Astrocyte of the hippocampus (primary cell): ENCODE results near the gene ARMC12.
"Not testable (repeated sequence)": the region's sequence is repeated elsewhere in the genome, so short reads cannot be mapped to it uniquely, and the experiment has no call there.

Experiments
- DNase-seq: peaks from one replicate; pipeline ENCODE4 v3.0.0; 2011; ENCODE audit warnings: low read depth, low spot score

The ARMC12 gene, protein sequence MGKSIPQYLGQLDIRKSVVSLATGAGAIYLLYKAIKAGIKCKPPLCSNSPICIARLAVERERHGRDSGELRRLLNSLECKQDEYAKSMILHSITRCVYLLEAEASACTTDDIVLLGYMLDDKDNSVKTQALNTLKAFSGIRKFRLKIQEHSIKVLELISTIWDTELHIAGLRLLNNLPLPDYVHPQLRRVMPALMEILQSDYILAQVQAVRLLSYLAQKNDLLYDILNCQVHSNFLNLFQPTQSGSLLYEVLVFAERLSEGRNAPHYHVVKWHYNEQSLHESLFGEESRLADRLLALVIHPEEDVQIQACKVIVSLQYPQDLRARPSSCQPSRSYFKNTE

DNA sequence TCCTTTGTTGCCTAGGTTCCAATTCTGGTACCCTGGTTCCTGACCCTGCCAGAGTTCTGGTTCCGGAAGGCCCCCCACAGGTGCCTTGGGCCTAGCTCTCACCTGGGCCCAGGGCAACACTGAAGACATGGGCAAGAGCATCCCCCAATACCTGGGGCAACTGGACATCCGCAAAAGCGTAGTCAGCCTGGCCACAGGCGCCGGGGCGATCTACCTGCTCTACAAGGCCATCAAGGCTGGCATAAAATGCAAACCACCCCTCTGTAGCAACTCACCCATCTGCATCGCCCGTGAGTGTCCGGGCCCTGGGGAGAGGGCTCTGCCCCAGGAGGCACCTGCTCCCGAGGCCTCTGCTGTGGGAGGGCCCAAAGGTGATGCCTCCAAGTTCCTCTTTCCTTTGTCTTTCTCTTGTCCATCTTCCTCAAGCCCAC, at the start of gene ARMC12:
ARMC12 (plus strand) TSS at position 51 of the 431 bp plus-strand sequence; CDS start at position 128, 77 bp downstream.
- no peak for DNase-seq

DNA sequence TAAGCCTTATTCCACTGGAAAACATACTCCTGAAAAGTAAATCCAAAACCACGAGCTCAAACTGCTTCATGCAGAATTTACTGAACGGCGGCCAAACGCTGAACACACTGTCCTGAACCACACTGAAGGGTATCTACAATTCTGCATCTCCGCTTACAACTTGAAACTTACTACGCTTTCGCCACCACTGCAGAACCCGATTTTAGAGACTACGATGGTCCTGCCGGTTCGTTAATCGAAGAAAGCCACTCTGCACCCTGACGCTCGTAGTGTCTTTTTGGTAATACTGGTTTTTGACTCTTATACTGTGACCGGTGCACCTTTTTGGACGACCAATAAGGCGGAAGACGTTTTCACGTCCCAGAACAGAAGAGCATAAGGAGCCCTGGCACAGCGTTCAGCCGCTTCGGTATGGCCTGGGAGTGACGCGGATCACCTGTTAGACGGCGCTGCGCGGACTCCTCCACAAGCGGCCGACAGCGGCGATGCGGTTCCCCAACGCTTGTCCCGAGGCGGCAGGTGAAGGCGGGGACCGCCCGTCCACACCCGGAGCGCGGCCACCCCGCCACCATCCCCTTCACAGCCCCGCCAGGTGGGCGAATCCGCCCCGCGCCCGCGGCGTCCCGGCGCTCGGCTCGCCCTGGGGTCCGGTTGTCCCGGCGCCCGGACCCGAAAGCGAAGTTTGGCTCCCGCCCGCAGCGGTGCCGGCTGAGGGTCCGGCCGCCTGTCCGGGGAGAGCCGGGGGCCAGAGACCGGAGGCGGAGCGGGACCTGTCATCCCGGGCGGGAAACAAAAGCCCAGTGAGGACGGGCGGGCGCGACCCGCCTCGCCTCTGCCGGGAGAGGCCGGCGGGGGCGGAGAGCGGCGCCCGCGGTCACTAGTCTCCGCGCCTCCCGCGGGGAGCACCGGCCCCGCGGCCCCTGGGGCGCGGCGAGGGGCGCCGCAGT, 48.9 kb upstream of the ARMC12 start:
- DNase-seq = peak; percentile 65

DNA sequence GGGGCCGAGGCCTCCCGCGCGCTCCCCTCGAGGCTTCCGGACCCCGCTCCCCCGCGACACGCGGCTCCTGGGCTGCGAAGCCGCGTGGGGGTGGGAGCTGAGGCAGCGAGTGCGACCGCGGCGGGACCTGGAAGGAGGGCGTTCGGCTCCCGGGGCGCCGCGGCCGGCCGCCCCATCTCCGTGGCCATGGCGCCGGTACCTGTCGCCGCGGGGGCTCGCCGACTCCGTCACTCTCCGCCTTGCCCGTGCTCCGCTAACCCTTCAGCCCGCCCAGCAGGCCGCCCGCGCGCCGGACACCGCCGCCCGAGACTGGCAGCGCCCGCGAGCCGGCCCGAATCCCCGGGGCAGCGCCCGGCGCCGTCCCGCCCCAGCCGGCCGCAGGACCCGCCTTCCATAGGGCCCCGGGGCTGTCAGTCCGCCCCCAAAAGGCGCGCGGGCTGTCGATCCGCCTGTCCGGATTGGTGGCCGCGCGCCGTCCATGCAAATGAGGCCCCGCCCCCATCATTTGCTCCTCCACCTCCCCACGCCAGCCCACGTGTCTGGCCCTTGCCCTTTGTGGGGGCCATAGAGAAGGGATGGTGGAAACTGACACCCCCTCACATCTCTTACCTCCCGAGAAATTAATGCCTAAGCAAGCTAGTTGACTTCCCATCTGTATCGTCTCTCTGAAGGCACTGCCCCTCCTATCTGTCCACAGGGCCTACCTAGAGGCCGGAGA, 48.1 kb upstream of the ARMC12 start, which contains the start of gene FKBP5:
FKBP5 (minus strand) TSS at position 311 of the 718 bp plus-strand sequence. CDS start 46,091 bp downstream, outside the sequence.
- DNase-seq = peak; percentile 97

DNA sequence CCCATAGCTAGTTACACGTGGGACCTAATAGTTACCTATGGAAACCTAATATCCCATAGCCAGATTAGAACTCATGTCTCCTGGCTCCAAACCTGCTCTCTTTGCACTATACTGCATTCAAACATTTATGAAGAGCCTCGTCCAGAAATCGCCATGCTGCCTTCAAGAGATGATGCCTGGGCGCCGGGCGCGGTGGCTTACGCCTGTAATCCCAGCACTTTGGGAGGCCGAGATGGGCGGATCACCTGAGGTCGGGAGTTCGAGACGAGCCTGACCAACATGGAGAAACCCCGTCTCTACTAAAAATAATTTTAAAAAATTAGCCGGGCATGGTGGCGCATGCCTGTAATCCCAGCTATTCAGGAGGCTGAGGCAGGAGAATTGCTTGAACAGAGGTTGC, 46.8 kb upstream of the ARMC12 start:
- not testable (repeated sequence) for DNase-seq

DNA sequence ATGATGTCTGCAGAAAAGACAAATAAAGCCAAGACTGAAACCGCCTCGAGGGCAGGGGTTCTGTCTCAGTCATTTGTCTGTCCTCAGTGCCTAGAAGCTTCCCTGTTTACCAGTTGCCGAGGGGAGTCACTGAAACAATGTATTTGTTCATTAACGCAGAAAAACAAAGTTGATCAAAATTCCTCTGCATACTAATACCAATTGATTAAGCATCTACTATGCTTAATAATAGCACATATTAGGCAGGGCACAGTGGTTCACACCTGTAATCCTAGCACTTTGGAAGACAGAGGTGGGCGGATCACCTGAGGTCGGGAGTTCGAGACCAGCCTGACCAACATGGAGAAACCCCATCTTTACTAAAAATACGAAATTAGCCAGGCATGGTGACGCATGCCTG, 46.3 kb upstream of the ARMC12 start:
- DNase-seq = no peak

DNA sequence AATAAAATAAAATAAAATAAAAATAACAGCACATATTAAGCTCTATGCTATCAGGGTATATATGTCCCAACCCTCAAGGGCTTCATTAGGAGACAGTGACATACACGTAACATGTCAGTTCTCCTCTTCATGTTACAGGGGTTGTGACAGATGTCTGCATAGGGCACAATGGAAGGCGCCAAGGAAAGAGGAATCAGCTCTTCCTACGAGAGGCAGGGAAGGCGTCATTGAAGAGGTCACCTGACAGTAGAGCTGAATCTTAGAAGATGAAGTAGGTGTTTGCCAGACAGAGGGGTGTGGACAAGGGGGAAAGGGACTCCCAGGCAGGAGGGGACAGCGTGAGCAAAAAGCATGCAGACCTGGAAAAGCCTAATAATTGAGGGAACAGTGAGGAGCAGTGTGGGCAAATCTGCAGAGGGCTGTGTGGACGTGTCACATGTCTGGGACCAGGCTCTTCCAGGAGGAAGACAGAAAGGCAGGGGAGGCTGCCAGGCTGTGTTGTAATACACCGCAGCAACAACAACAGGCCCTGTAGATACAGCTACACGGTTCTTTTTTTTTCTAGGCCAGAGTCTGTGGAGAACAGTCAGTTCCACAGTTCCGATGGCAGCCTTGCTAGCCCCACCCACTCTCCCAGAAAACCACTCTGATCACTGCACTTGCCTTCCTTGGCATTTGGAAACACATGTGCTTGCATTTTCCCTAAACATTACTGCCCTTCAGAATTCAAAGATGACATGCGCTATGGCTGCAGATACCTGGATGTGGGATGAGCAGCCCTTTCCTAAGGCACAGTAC, 45.6 kb upstream of the ARMC12 start:
- DNase-seq = peak; percentile 31

DNA sequence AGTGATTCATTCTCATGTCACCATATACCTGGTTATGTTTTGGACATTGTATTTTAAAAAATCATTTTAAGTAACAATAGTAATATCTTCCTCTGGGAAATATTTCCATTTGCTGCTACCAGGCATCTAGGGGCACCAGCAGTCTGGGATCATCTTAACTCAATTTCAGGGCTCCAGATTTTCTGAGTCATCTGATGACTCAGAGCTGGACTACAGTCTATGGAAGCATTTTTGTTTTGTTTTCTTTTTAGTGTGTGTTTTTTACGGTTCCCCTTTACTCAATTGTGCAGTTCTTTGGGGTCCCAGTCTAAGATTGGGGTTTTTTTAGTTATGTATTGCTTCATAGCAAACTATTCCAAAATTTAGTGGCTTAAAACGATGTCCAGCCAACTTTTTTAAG, 42.4 kb upstream of the ARMC12 start:
- DNase-seq = no peak

DNA sequence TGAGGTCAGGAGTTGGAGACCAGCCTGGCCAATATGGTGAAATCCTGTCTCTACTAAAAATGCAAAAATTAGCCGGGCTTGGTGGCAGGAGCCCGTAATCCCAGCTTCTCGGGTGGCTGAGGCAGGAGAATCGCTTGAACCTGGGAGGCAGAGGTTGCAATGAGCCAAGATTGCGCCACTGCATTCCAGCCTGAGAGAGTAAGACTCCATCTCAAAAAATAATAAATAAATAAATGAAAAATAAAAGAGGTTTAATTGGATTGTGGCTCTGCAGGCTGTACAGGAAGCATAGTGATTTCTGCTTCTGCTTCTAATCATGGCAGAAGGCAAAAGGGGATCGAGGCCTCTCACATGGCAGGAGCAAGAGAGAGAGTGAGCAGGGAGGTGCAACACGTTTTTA, 38.4 kb upstream of the ARMC12 start:
- DNase-seq = not testable (repeated sequence)

DNA sequence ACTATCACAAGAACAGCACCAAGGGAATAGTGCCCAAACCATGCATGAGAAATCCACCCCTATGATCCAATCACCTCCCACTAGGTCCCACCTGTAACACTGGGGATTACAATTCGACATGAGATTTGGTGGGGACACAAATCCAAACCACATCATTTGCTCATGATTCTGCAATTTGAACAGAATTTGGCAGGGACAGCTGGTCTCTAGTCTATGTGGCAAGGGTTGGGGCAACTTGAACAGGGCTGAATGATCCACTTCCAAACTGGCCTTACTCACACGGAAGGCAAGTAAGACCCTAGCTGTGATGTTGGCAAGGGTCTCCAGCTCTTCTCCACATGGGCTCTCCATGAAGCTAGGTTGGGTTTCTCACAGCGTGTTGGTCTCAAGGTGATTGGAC, 38.0 kb upstream of the ARMC12 start:
- DNase-seq = no peak

DNA sequence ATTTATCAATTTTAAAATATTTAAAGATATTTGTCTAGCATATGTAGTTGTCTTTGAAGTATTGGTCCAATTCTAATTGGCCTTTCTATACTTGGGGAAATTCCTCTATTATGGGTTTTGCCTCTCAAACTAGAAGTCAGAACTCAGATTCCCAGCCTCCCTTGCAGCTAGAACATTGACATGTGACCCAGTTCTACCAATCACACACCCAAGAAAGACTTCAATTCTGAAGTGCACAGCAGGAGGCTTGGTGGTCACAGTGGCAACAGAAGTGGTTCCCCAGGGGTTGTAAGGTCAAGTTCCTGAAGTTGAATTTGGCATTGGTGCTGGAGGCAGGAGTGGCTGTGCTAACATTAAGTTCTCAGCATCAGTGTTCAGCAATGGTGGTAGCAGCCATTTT, 33.3 kb upstream of the ARMC12 start:
- no peak for DNase-seq

DNA sequence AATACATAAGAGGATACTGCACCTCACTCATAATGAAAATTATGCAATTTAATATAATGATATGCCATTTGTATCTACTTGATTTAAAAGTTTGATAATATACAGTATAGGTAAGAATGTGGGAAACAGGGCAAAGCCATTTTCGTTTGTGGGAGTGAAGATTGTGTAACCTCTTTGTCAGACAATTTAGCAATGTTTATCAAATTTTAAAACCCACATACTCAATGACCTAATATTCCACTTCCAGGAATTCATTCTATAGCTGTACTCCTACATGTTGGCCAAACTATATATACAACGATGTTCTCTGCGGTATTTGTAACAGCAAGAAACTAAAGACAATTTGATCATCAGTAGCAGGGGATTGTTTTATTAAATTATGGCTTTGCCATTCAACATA, 30.4 kb upstream of the ARMC12 start:
- no peak for DNase-seq

DNA sequence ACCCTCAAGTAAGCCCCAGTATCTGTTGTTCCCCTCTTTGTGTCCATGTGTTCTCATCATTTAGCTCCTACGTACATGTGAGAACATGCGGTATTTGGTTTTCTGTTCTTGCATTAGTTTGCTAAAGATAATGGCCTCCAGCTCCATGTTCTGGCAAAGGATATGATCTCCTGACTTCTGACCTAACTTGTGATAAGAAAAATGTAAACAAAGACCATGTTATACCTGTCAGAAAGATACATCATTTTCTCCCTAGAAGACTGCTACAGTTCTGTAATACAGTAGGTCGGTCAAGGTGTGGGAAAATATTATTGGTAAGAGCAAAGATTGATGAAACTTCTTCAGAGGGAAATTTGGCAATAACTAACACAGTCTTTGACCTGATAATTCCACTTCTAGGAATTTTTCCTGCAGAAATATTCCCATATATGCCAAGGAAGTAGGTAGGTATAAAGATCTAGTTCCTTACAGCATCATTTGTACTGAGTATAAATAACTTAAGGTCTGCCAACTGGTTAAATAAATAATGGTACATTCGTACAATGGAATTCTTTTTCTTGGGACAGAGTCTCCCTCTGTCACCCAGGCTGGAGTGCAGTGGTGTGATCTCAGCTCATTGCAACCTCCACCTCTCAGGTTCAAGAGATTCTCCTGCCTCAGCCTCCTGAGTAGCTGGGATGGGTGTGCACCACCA, 29.0 kb upstream of the ARMC12 start:
- DNase-seq = no peak

DNA sequence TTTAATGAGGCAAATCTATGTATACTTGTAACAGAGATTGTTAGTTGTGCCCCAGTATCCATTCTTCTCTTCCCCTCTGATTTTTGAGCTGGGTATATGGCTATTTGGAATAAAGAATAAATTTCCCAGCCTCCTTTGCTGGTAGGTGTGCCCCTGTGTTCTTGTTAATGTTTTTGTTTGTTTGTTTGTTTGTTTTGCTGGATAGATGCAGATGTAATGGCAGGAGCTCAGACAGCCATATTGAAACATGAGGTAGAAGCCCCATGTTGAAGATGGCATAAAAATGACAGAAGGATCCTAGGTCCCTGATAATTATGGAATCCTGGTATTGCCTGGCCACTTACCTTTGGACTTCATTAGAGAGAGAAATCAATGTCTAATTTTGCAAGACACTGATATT, 28.2 kb upstream of the ARMC12 start:
- DNase-seq = no peak

DNA sequence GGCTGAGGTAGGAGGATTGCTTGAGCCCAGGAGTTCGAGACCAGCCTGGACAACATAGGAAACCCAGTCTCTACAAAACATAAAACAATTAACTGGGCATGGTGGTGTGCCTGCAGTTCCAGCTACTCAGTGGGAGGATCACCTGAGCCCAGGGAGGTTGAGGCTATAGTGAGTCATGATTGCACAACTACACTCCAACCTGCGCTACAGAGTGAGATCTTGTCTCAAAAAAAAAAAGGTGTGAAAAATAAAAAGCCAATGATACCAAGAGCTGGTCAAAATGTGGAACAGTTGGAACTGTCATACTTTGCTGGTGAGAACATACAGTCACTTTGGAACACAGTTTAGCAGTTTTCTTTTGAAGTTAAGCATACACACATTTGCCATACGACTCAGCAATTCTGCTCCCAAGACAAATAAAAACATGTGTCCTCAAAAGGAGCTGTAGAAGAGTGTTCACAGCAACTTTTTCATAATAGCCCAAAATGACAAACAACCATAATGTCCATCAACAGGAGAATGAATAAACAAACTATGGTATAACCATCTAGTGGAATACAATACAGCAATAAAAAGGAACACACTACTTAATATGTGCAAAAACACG, 26.5 kb upstream of the ARMC12 start:
- no peak for DNase-seq

DNA sequence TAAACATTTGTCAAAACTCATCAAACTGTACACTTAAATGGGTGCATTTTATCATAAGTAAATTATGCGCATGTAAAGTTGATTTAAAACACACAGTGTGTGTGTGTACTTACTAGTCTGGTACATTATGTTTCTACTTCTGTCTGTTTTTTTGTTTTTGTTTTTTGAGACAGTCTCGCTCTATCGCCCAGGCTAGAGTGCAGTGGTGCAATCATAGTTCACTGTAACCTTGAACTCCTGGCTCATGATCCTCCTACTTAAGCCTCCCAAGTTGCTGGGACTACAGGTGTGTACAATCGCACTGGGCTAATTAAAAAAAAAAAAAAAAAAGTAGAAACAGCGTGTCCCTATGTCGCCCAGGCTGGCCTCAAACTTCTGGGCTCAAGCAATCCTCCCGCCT, 25.1 kb upstream of the ARMC12 start:
- DNase-seq = no peak

DNA sequence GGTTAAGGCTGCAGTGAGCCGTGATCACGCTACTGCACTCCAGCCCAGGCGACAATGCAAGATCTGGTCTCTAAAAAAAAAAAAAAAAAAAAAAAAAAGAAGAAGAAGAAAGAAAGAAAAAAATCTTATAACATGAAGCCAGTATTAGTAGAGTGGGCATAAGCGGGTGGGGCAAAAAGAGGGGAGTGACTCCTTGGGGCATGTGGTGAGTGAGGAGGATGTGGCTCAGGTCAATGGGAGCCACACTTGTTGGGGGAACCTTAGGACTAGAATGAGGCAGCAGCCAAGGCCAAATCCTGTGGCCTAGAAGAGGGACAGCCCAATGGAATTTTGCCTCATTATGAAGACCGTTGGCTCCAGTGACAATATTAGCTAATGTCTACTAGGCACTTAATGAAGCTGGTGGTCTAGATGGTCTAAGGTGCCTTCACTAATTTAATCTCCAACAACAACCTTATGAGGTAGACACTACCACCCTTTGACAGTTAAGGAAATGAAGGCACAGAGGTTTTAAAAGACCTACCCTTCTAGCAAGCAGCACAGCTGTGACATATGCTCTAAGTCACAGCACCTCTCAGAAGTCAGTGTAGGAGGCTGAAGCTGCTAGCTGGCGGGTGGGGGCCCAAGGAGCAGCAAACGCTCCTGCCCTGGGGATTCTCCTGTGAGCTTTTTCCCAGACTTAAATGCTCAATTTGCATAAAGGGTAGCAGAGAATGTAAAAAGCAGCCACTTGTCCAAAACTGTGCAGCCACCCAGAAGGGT, 23.6 kb upstream of the ARMC12 start:
- DNase-seq = no peak

DNA sequence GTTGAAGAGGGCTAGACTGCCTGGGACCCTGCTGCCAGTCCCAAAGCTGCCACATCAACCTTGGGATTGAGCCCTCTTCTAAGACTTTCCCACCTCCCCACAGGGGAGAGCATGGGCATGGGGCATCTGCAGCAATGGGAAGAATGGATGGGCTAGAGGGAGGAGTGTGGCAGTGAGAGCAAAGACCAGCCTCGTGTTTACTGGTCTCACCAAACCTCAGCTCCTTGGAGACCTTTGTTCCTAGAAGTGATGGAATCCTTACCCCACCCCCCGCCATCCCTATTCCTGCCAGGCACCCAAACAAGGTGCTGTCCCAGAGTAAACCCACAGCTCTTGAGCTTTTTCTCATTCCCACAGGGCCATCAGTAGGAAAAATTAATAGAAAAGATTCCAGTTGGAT, 20.0 kb upstream of the ARMC12 start:
- DNase-seq = peak; percentile 23

DNA sequence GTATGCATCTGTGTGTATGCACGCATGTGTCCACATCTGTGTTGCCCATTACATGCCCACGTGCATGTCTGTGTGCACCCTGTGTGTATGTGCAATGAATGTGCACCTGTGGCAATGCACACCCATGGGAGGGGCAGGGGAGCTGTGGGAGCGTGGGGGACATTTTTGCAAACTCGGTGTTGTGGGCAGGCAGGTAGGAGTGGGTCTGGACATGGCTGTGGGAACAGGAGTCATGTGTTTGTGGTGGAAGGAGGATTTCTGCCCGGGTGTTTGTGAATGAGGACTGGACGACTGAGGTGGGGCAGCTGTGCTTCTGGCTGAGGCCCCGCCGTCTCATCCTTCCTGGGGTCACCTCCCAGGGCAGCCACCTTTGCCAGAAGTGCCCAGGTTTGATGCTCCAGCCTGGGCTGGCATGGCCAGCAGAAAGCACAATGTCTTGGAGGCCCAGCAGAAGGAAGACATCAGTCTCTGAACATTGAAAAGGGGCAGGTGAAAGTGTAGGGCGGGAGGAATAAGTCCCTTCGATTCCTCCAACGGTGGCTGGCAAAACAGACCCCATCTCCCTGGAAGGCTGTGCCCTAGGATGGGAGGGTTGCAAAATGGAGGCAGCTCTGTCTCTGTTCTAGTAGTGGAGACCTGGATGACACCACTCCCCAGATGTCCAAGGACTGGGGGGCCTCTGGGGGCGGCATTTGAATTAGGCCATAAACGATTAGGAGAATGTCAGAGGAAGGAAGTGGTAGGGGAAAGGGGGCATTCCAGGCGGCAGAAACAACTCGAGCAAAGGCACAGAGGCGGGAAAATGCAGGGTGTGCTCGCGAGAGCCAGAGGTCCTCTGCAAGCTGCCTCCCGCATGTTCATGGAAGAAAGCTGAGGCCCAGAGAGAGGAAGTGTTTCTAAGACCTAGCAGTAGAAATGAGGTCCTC, 19.1 kb upstream of the ARMC12 start:
- no peak for DNase-seq
